GM10248 (cell line): Measurements from ENCODE around the gene DDX1.

ENCODE experiments used
- CTCF ChIA-PET: fragments of 300-600 bp; sonication (Branson Sonifier 250); formaldehyde crosslinking; extraction: SDS; loops from one replicate; lab custom pipeline; 2021; ENCODE audit warnings: antibody characterized with exemption; lab: Yijun Ruan, JAX
- POLR2A ChIA-PET: fragments of 350-650 bp; sonication (Branson Sonifier 250); formaldehyde crosslinking; extraction: SDS; loops from one replicate; lab custom pipeline; 2020; ENCODE audit warnings: antibody characterized with exemption; lab: Yijun Ruan, JAX
- DNase-seq: peaks from one replicate; pipeline ENCODE4 v3.0.0; 2012; ENCODE audit errors: extremely low spot score
- TF ChIP-seq, protein P1 (sequence below): IDR thresholded peaks from 2 replicates; pipeline ENCODE4 v1.5.1; 2012; ENCODE audit warnings: mild to moderate bottlenecking, low read depth; ENCODE audit errors: extremely low read depth, missing control alignments, control extremely low read depth

Gene DDX1

DNA sequence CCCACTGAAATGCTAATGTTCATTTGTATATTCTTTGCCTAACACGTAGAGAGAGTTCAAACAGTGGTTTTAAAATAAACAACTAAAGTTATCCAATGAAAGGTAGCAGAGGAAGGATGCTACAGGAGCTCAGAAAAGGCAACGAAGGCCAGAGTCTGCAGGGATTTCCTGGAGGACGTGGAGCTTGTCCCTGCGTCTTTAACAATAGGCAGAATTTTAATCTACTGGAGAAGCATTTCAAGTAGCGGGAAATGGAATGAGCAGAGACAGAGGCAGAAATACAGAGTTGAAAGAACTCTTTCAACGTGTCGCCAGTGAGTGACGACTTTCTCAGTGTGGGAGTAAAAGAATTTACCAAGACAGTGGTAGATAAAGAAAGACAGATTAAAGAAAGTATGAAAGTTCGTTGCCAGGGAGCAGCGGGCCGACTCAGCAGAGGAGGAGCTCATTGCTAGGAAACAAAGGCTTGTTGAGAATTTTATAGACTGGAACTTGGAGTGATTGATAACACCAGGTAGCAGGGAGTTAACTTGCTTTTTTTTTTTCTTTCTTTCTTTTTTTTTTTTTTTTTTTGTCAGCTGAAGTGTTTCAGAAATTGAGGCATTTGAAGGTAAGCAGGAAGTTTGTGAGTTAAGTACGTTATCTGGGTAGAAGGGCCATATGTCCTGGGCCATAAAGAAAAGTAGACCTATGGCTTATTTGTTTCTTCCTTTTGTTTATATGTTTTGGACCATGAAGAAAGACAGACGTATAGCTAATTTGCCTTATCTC is 29.9 kb upstream of the DDX1 start:
- CTCF ChIA-PET = interaction anchor here (0.8 to 4.4 kb wide), 6 partner anchors 9 to 24 kb away, joined by 3 to 28 read pairs (median 6); no protein-coding TSS in a partner anchor
- POLR2A ChIA-PET = interaction anchor here (0.8 kb wide), 1 partner anchor 50 kb away, joined by 3 read pairs; no protein-coding TSS in a partner anchor
- TF ChIP-seq, protein P1, sequence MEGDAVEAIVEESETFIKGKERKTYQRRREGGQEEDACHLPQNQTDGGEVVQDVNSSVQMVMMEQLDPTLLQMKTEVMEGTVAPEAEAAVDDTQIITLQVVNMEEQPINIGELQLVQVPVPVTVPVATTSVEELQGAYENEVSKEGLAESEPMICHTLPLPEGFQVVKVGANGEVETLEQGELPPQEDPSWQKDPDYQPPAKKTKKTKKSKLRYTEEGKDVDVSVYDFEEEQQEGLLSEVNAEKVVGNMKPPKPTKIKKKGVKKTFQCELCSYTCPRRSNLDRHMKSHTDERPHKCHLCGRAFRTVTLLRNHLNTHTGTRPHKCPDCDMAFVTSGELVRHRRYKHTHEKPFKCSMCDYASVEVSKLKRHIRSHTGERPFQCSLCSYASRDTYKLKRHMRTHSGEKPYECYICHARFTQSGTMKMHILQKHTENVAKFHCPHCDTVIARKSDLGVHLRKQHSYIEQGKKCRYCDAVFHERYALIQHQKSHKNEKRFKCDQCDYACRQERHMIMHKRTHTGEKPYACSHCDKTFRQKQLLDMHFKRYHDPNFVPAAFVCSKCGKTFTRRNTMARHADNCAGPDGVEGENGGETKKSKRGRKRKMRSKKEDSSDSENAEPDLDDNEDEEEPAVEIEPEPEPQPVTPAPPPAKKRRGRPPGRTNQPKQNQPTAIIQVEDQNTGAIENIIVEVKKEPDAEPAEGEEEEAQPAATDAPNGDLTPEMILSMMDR = no peak
- DNase-seq = peak; percentile 29

GRCh38 chr2:15562354-15563031 is 29.2 kb upstream of the DDX1 start:
- TF ChIP-seq, protein P1 = no peak
- ChIA-PET POLR2A (no interaction called here), CTCF (interaction anchor here (2.3 to 4.4 kb wide), 2 partner anchors 14 to 15 kb away, joined by 24 to 28 read pairs; no protein-coding TSS in a partner anchor)
- no peak for DNase-seq

DNA sequence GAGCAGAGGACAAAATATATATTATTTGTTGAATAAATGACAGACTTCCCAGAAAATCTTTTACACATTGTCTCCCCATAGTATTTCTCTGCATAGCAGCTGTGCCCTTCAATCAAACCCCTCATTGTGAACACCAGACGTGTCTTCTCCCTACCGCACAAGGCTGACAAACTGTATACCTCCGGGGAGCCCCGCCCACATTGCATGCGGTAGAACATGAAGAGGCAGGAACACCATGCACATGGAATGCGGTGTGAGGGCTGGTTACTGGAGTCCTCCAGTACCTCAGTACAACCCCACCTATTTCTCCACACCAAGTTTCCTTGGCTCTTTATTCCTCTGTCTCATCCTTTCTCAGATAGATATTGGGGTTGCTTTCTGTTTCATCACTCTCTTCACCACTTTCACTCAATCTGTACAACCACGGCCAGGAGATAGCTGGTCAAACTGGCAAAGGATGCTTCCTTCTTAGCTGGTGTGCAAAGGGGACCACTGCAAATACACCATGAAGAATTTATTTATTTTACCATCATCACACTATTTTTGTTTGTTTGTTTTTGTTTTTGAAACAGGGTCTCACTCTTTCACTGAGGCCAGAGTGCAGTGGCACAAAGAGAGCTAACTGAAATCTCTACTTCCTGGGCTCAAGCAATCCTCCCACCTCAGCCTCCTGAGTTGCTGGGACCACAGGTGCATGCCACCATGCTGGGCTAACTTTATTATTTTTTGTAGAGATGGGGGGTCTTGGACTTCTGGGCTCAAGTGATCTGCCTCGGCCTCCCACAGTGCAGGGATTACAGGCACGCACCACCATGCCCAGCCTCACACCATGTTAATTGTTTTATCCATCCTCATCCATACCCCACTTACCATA is 28.2 kb upstream of the DDX1 start:
- TF ChIP-seq, protein P1 = no peak
- POLR2A ChIA-PET = no interaction called here
- CTCF ChIA-PET = interaction anchor here (1.5 kb wide), 1 partner anchor 13 kb away, joined by 8 read pairs; no protein-coding TSS in a partner anchor

GRCh38 chr2:15565392-15565791 is 26.3 kb upstream of the DDX1 start:
- DNase-seq = no peak
- ChIA-PET POLR2A (no interaction called here), CTCF (interaction anchor here (0.7 to 5.0 kb wide), 3 partner anchors 11 to 442 kb away, joined by 3 to 43 read pairs (median 3); no protein-coding TSS in a partner anchor)
- TF ChIP-seq, protein P1 = no peak

More for the DNA sequence above, 28.2 kb upstream of the DDX1 start:
- no peak for DNase-seq

- POLR2A ChIA-PET = no interaction called here
- CTCF ChIA-PET = interaction anchor here (0.7 to 5.0 kb wide), 3 partner anchors 10 to 443 kb away, joined by 3 to 43 read pairs (median 3); no protein-coding TSS in a partner anchor
- TF ChIP-seq, protein P1 = no peak
- no peak for DNase-seq
These were observed 25.5 kb upstream of the DDX1 start for GRCh38 chr2:15565994-15566671.

- CTCF ChIA-PET = interaction anchor here (5.0 kb wide), 1 partner anchor 9 kb away, joined by 43 read pairs; no protein-coding TSS in a partner anchor
- TF ChIP-seq, protein P1 = no peak
- DNase-seq = no peak
- POLR2A ChIA-PET = no interaction called here
These were observed 24.8 kb upstream of the DDX1 start for GRCh38 chr2:15566912-15567311.
